NCI-H146 treated with DMSO at 0.1 percent for 48 hours (cell line): ENCODE data around the gene CRELD2.

Source experiments
- DNase-seq: peaks from one replicate; lab custom pipeline; 2025; ENCODE audit not compliant: unreplicated experiment; lab: John Stamatoyannopoulos, UW

CRELD2 gene

DNA sequence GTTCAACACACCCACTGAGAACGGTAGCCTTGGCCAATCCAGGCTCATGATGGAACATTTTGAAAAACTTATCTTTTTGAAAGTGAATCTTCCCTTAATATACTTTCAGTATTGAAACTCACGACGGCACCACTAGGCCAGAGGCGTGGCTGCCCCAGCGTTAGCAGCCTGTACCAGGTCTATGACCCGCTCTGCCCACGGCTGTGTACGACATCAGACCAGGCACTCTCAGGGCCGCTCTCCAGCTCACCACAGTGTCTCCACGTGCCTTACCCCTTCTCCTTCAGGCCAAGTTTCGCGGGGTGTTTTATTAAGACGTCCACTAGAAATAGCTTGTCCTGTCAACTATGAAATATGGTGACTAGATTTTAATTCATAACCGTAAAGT is 31.4 kb upstream of the CRELD2 start:
- no peak for DNase-seq

DNA sequence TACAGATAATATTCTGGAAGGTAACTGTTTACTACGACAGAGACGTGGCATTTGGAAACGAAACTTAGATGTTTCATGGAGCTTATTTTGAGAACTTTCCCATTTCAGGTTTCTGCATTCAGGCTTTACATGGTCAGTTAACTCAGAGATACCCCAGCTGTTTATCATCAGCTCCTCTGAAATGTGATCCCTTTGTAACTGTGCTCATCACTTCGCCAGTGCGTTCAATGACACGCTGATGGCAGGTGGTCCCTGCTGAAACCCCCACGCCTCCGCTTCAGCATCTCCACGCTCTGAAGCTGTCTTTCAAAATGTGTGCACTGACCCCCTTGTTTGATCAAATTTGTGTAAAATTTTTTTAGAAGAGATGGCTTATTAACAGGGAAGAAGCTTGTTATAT is 30.7 kb upstream of the CRELD2 start:
- no peak for DNase-seq

DNA sequence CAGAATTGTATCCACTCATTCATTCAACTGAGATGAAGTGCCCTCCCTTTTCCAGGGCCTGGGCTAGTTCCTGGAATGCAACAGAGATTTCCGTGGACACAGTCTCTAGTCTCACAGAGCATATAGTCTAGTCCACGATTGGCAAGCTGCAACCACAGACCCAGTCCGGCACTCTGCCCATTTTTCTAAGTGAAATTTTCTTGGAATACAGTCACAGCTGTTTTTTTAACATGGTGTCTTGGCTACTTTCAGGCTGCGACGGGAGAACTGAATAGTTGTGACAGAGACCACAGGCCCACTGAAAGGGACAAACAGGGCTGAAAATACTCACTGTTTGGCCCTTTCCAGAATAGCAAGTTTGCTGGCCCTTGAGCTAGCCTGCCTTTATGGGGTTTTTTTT is 29.4 kb upstream of the CRELD2 start:
- DNase-seq, result no peak

DNA sequence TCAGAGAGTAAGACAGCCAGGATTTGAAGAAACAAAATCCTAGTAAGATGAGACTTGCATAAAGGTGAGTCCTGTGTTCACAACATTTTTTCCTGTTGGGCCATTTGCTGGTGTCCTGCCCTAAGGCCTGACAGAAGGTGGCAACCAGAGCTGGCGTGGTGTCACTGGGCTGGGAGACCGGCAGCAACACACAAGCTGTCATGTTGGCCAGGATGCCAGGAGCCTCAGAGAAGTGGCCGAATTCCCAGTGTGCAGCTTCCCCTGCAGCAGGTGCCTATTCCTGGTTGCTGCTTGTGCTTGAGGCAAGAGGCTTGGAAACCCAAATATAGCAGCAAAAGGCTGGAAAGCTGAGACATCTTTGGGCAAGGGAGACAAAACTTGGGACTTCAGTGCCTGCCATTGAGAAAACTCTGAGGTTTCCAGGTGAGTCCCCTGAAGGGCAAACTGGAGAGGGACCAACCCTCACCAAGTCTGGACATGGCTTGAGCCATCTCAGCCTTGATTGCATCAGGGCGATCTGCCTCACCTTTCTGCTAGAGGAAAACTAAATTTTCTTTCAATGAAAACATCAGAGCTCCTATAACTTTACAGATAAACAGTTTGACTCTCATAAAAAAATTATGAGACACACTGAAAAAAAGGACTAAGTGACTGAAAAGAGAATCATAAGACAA is 26.1 kb upstream of the CRELD2 start:
- no peak for DNase-seq

DNA sequence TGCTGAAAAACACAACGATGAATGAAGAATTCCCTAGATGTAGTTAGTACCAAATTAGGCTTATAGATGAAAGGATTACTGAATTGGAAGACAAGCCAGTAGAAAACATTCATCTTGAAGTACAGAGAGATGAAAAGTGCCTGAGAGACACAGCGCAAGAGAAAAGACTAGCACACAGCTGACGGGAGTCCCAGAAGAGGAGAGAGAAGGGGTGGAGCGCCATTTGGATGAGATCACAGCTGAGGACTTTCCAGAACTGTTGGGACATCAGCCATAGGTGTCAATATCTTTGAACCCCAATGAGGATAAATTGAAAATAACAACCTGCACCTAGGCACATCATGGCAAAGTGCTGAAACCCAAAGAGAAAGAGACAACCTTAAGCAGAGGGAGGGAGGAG is 25.4 kb upstream of the CRELD2 start:
- DNase-seq, result no peak

DNA sequence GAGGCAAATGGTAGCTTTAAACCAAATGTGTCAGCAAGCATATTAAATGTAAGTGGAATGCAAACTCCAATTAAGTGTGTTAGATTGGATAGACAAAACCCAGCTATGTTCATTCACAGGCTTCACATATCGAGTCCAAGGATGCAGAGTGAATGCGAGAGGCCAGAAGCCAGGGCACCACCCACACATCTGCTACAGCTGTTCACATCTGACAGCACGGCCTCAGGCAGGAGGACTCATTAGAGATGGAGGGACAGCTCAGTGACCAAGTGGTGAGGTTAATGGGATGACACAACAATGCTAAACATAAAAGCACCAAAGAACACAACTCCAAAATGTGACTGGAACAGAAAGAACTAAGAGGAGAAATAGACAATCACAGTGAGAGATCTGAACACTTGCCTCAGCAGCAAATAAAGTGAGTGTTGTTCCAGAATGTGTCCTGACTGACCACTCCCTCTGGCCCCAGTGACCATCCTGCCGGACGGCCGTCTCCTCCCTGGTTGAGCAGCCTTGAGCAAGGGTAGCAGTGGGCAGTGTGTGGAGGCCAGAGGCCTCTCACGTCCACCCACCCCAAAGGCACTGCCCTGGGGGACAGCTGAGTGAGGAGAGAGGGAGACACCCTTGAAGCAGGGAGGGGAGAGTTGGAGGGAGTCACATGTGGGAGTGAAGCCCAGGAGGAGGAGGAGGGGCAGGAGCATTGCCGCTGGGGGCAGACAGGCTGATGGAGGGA is 23.9 kb upstream of the CRELD2 start:
- no peak for DNase-seq

DNA sequence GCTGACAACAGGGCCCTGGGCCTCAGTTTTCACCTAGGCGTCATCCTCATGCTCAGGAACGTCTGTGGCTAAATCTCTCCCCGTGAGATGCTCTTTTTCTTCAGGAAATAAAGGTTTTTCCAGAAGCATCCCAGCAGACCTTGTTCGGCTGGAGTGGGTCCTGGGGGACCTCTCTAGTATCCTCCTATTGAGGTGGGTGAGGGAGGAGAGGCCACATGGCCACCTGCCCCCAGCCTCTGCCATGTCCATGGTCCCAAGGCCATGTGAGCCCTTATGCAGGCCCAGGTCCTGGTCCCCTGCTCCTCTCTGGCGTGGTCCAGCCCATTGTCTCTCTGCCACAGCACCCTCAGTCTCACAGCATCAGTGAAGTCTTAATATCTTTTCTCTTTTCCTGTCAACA is 22.2 kb upstream of the CRELD2 start:
- DNase-seq, result no peak

DNA sequence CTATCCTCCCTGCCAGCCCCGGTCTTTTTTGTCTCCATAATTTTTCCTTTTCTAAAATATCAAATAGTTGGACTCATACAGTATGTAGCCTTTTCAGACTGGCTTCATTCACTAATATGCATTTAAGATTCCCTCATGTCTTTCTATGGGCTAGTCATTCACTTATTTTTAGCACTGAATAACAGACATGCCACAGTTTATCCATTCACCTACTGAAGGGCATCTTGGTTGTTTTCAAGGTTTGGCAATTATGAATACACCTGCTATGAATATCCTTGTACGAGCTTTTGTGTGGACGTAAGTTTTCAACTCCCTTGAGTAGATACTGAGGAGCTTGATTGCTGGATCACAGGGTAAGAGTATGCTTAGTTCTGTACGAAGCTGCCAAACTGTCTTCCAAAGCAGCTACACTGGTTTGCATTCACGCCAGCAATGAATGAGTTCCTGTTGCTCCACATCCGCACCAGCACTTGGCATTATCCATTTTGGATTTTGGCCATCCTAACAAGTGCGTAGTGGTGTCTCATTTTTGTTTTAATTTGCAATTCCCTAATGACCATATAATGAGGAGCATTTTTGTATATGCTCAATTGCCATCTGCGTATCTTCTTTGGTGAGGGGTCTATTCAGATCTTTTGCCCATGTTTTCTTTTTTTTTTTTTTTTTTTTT is 21.3 kb upstream of the CRELD2 start:
- DNase-seq, result no peak

DNA sequence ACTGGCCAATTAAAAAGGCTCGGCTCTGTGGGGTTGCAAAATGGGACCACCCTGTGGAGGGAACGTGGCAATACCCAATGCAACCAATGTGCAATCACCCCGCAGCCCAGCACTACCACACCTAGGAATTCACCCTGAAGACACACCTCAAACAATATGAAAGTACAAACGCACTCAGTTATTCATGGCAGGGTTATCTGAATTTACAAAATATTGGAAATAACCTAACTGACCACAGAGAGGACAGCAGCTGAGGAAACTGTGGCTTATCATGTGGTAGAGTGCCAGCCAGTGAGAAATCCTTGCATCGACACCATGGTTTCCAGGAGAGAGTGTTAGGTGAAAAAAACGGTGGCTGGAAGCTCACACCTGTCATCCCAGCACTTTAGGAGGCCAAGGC is 18.9 kb upstream of the CRELD2 start:
- DNase-seq, result no peak

DNA sequence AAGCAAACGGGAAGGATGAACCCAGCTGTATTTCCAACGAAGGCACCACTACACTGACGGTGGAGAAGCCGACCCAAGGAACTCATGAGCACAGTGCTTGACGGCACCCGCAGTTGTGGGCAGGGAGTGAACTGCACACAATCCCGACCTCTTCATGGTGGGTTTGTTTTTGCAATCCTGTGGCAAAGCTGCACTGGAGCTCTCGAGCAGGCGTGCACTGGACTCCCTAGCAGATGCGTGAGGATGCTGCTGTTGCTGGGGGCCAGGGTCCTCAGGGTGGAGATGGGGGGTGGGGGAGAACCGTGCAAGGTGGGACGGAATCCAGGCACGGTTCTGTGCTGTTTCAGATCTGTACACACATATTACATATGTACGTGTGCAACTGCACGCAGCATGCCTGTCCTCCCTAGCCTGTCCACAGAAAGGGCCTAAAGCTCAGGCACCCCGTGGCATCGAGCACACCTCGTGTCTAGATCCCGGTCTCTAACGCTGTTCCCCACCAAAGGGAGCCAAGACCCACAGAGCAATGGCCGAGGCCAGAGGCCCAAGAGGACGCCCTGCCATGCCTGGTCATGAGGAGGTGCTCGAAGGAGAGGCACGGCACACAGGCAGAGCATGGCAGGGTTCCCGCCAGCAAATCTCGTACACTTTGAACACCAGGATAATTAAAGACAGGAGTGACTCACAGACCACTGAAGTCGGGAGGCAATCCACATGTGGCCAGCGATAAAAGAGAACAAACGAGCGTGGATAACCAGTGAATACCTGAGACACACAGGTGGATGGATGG is 17.8 kb upstream of the CRELD2 start:
- DNase-seq, result no peak

DNA sequence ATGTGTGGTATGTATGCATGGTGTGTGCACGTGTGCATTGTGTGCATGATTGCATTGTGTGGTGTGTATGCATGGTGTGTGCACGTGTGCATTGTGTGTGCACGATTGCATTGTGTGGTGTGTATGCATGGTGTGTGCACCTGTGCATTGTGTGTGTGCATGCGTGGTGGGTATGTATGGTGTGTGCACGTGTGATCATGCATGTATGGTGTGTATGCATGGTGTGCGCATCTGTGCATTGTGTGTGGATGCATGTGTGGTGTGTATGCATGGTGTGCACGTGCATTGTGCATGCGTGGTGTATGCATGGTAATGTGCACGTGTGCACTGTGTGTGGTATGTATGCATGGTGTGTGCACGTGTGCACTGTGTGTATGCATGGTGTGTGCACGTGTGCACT is 17.0 kb upstream of the CRELD2 start:
- no peak for DNase-seq

DNA sequence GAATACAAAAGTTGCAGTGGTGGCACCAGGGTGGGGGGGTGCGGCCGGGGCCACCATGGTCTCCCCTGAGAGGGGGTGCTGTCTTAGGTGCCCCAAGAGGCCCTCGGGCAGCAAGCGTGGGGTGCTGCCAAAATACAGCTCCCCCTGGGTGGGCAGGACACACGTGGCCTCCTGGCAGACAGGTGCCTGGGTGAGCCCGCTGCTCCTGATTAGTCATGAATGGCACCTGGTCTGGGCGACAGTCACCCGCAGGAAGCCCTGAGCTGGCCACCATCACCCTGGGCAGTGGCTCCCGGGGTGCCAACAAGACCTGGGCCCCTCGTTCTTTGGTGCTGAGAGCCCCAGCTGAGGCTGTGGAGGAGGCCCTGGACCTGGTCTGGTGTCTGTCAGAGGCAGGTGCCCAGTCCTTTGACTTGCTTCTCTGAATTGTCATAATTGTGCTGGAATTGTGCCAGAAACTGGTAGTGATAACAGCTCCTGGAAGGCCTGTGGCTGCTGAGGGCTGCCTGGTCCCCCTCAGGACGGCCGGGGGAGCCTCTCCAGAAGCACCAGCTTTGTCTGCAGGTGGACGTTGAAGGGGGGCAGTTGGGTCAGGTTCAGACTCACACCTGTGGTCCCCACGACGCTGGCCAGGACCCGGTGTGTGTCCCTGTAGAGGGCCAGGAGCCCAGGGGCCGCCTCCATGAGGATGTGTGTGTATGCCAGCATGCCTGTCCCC is 15.0 kb upstream of the CRELD2 start:
- peak; percentile 28 for DNase-seq

DNA sequence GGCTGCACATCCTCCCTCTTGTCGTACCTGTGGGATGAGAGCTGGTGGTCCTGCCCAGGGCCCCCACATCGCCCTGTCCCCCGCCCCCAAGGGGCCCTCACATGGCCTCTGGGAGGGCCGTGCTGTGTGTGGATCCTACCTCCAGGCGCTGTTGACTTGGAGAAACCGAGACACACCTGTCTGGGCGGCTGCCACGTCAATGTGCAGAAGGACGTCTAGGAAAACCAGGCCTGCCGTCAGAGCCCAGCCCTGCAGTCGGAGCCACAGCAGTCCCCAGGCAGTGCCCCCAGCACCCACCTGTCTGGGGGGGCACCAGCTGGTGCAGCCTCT is 14.4 kb upstream of the CRELD2 start:
- no peak for DNase-seq

DNA sequence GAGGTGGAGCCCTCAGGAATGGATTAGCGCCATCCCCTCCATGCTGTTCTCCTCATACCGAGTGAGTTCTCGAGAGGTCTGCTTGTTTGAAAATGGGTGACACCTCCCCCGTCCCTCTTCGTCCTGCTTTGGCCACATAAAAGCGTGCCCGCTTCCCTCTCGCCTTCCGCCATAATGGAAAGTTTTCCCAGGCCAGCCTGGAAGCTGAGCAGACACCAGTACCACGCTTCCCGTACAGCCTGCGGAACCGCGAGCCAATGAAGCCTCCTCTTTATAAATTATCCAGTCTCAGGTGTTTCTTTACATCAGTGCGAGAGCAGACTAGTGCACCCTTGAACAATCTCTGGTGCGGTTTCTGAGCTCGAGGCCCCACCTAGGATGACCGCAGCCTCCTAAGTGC is 13.0 kb upstream of the CRELD2 start:
- no peak for DNase-seq

DNA sequence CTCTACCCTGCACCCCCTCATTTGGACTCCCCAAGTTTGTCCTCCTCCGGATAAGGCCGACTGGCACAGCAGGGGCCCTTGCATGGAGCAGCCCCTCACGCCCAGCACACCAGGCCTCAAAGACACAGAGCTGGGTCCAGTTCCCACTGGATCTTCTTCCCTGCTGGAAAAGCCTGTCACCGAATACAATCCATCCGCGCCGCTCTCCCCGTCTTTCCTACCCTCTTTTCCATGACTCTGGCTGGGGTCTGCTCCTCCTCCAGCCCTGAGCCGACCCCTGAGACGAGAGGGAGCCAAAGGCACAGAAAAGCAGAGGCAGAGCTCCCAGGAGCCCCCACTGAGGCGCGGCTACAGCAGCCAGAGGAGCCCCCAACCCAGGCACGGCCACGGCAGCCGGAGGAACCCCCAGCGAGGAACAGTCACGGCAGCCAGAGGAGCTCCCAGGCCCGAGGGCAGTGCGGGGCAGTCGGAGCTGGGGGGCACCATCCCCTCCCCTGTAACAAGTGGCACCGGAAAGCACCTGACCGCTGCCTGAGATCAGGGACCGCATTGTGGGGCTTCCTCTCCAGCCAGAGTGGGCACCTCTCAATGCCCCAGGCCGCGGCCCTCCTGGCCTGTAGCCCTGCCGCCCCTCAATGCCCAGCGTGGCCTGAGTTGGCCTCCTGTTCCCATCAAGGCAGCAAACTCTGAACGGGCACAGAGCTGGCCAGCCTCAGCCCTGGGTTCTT is 12.2 kb upstream of the CRELD2 start:
- no peak for DNase-seq

DNA sequence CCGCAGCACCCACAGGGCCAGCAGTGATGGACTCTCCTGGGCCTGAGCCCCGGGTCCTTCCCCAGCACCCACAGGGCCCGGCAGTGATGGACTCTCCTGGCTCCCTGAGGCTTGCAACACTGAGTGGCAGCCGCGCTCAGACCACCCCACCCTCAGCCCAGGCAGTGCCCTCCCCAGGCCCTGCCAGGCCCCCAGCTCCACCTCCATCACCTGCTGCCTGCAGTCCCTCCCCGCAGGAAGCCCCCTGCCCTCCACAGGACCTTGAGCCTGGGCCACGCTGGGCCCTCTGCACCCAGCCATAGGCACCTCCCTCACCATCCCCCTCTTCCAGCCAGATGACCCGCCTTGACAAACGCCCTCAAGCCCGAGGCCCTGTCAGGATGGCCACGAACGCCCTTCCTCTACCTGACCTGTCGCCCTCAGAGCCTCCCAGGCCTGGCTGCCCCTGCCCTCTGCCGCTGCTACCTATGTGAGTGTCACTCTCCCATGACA is 11.6 kb upstream of the CRELD2 start:
- no peak for DNase-seq

DNA sequence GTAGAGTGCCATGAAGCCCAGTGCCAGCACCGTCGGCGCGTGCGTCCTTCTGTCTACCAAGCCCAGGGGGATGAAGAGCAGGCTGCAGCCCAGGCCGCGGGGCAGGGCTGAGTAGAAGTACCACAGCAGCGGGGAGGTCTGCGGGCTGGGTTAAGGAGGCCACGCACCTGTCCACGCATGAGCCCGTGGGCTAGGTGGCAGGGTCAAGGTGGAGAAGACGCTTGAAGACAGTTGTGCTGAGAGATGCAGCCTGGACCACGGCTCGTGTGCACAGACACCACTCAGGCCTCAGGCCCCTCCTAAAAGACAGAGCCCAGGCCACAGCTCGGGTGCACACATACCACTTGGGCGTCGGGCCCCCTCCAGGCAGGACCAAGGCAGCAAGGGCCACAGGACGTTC is 10.6 kb upstream of the CRELD2 start:
- no peak for DNase-seq

DNA sequence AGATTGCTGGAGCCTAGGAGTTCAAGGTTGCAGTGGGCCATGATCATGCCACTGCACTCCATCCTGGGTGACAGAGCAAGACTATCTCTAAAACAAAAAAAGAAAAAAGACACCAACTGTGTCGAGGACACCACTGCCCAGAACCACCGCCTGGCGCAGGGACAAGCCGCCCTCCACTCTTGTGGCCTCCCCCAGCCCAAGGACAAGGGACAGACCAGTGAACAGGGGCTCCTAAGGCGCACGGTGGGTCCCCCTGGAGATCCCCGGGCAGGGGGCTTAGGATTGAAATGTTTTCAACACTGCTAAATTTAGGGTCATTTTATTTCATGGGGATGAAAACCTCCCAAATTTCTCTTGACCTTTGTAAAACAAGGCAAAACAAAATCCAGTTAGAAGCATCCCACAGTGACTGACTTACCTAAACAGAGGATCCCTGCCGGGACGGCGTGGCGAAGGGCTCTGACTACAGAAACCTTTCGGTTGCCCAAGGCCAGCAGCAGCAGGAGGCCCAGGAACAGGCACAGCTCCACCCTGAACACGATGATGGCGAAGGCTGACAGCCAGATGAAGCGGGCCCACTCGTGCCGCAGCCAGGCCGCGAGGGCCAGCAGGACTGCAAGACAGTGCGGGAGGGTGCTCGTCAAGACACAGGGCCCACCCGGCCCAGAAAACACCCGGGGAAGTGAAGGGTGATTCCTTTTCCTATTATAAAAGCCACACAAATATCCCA is 8.8 kb upstream of the CRELD2 start:
- DNase-seq, result no peak

DNA sequence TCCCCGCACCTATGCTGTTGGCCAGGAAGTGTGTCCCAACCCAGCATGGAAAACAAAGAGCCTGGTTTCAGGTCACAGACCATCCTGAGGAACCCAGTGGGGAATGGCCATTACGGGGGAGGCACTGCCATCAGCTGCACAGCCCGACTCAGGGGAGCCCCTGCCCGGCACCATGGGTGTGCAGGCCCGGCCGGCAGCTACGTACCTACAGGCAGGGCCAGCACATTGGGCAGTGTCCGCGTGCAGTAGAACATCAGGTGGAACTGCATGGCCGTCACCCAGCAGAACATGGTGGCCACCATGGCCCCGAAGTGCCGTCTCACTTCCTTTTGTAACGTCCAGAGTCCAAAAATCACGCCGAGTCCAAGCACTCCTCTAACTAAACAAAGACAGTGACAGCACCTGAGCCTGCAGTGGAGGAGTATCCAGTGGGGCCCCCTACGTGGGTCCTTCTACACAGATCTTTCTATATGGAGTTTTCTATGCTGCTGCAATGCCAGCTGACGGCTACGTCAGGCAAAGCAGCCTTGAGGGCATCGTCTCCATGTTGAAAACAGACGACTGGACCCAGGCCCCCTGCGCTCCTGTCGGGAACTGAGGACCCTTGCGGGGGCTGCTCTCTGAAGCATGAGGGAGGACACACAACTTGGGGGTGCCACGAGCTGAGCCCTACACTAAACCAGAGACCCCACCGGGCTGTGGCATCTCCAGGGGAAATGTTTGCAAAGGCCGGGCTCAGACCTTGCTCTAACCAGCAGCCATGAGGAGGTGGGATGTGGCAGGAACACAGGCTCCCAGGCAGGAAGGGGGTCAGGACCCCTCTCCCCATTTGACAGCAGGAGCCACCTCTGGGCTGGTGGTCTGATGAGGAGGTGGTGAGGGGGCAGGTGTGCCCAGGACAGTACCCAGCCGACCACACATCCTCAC is 7.9 kb upstream of the CRELD2 start:
- no peak for DNase-seq
